Activated CD4-positive, alpha-beta T cell treated with anti-CD3 and anti-CD28 coated beads, Interleukin-2, amount 50 U/mL, for 24 hours (primary cell): ENCODE results near the gene ANXA7.
"Not testable (repeated sequence)": the region's sequence is repeated elsewhere in the genome, so short reads cannot be mapped to it uniquely, and the experiment has no call there.

Source experiments
- DNase-seq, 2 donors: peaks; one replicate each; pipeline ENCODE4 v3.0.0-alpha.2; 2020; ENCODE audit warnings: low read depth in 1 of 2, low spot score in 1 of 2

ANXA7 gene

GRCh38 chr10:73340121-73340520 lies 73.7 kb downstream of the ANXA7 start:
- DNase-seq, result no peak

- no peak for DNase-seq
Observed at GRCh38 chr10:73339436-73339835, 74.4 kb downstream of the ANXA7 start.

- DNase-seq, result no peak
Observed at GRCh38 chr10:73338801-73339368, 75.0 kb downstream of the ANXA7 start.

DNA sequence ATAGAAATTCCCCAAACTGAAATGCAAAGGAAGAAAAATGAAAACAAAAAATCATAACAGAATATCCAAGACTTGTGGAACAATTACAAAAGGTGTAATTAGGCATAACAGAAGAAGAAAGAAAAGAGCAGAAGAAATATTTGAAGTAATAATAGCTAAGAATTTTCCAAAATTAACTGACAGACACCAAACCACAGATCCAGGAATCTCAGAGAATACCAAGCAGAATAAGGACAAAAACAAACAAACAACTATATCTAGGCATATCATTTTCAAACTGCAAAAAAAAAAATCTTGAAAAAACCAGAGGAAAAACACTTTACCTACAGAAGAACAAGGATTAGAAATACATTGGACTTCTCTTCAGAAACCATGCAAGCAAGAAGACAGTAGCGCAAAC lies 80.7 kb downstream of the ANXA7 start:
- no peak for DNase-seq

GRCh38 chr10:73332379-73332778 lies 81.5 kb downstream of the ANXA7 start:
- DNase-seq, result no peak

GRCh38 chr10:73328523-73328922 lies 85.3 kb downstream of the ANXA7 start:
- not testable (repeated sequence) for DNase-seq

- DNase-seq, result not testable (repeated sequence)
Observed at GRCh38 chr10:73325290-73325689, 88.6 kb downstream of the ANXA7 start.
